Measurements from ENCODE around the gene CCL16.

Gene CCL16

DNA sequence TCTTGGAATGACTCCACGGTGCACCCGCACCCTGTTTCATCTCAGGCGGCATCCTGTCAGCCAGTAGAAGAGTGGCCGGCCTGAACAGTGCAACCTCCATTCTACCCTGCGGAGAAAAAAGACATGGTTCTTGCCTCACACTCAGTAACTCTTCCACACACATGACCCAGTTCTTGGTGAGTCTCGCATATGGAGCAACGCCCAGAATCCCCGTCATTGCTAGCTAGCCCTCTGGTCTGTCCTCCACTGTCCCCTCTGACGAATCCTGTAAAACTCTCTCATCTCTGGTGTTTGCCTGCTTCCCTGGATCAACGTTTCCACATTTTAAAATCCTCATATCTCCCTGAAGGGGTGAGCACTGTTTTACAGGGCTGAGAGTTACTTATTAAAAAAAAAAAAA lies 46.5 kb downstream of the CCL16 start:
- DNase-seq (ENCODE audit: low spot score), result no peak

DNA sequence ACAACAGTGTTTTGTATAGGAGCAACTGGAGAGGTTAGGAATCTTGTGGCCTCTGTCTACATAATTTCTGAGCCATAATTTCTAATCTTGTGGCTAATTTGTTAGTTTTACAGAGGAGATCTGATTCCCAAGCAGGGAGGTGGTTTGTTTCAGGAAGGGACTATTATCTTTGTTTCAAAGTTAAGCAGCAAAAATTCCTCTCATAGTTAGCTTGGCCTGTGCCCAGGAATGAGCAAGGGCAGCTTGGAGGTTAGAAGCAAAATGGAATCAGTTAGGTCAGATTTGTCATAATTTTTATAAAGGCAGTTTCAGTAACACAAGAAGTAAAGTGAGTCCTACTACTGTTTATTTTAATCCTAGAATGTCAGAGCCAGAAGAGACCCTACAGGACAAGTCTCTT lies 48.7 kb downstream of the CCL16 start:
- DNase-seq (ENCODE audit: low spot score), result no peak

DNA sequence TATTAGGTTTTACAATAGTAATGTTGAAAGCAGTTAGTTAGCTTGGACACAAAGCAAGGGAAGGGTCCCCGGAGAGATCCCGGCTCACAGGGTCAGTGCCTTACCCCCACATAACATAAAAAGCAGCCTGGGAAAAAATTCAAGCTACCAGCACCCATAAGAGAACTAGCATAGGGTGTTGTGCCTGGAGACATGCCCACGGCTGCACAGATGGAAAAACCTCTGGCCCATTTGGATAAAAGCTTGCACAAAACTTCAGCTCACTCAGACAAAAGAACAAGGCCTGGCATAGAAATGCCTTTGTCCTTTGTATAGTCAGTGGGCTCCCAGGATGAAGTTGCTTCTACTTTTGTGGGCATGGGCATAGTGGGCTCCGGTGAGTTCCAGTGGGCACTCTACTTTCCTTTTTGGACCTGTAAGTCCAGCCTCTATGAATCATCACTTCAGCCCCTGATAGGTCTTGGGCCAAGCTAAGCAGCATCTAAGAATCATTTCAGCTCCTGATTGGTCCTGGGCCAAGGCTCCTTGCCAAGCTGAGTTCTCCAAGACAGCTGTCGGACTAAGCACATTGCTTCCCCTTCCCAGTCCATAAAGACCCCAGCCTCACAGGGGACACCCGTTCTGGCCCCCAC lies 49.4 kb downstream of the CCL16 start:
- no peak for DNase-seq (ENCODE audit: low spot score)

DNA sequence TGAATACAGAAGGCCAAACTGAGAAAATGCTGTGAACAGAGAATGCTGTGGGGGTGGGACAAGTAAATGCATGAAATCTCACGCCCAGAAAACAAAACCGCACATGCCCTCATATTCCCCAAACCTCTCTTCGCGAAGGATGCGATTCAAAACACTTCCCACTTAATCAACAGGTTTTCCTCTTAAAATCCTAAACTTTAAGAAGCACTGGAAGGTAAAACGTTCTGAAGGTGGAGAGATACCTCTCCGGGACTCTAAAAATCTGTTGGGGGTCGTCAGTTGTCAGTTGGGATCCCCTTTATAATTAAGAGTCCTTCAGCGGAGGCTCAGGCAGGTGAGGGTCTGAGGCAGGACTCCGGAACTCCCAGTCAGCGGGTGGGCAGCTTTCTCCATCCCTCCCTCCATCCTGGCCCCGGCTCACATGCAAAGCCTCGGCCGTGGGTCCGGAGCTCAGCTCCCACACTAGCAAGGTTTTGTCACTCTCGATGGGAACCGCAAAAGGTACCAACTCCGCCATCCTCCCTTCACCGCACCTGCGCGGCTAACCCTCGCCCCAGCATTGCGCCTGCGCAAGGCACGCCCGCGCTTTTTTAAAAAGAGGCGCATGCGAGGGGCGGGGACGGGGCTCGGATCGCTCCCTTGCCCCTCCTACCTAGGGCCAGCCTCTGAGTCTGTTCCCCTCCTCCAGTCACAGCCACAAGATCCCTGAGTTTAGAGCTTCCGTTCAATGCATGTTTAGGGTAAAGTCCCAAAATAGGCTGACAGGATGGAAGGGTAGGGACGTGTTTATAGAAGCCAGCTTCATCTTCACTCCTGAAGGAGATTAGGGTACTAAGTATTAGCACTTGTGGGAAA lies 50.9 kb downstream of the CCL16 start, which contains the start of gene RDM1:
TSS of gene RDM1 (minus strand) at position 563 of the 855 bp plus-strand sequence. CDS start at position 517, 46 bp downstream.
- DNase-seq (ENCODE audit: low spot score), result peak; percentile 69

DNA sequence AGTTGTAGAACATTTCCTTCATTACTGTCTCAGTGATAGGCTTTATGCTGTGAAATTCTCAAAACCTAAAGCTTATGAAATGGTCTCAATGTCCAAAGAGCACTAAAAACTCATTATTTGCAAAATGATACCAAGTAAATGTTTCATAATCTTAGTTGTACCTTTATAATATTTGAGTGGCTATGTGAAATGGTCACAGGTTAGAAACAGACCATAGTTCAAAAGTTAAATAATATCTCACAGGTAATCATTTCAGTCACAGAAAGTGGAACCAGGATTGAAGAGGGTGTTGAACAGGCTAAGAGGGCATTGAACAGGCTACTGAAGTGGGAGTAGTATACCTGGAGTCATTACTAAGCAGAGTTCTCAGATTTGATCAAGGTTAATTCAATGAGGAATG lies 53.6 kb downstream of the CCL16 start:
- DNase-seq (ENCODE audit: low spot score), result no peak

Data from CD4-positive, alpha-beta T cell treated with Interleukin-6 at 100 ng/mL for 8 hours (primary cell).